Measurements from ENCODE around the gene CUL7. TPM values are rescaled to one million over a fixed set of nuclear protein-coding genes. Genes with fewer than 3 reads are reported as not detected.

CUL7 gene
- total RNA-seq, 1 experiment from 2014 or later: 23.5 TPM

DNA sequence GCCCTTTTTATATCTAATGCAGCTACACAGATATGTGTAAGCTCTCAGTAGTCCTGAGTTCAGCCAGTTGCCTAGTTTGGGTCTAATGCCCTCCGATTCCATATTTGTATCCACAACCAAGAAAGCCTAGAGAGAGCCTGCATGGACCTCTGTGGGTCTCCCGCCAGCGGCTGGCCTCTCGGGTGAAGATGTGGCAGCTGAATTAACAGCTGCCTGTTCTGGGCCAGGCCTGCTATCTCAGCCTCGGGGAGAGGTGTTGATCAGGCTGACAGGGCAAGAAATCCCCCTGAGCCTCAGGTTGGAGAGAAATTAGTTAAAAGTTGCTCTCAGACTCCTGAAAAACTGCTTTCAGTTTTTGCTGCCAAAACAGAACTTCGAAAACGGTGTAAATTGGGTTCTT is 42.3 kb upstream of the CUL7 start:
- Histone ChIP-seq H2AFZ (ENCODE audit: low read length) (no peak overlapping the region), H3K27ac (ENCODE audit: insufficient read length, low read depth, low read length) (no peak overlapping the region), H3K23ac (ENCODE audit: insufficient read length, low read depth, low read length) (no peak overlapping the region), H4K20me1 (ENCODE audit: control insufficient read depth, insufficient read depth, insufficient read length) (no peaks in the 10 kb centered on the region), H3K18ac (ENCODE audit: insufficient read length, low read depth, low read length) (no peak overlapping the region), H4K8ac (replicated peaks; ENCODE audit: insufficient read length, low read depth, low read length) (no peak overlapping the region), H2BK120ac (ENCODE audit: low read depth, low read length, poor library complexity, severe bottlenecking) (no peak overlapping the region), H3K27me3 (ENCODE audit: insufficient read depth, low read length) (no peaks in the 10 kb centered on the region), H3K79me1 (ENCODE audit: insufficient read depth, low read depth, low read length, poor library complexity, severe bottlenecking) (no peaks in the 10 kb centered on the region), H4K91ac (ENCODE audit: insufficient read length, low read depth, low read length) (no peak overlapping the region), H3K79me2 (ENCODE audit: insufficient read depth, low read length) (peaks cover 9% of the 10 kb centered on the region; the same call in 1 of the 2 replicates), H3K9ac (ENCODE audit: extremely low read depth, insufficient read length, low read length) (no peak overlapping the region), H3K56ac (ENCODE audit: insufficient read length, low read depth, low read length) (no peak overlapping the region), H2BK20ac (ENCODE audit: low read depth, low read length, poor library complexity, severe bottlenecking) (no peak overlapping the region), H2BK5ac (ENCODE audit: insufficient read length, low read length) (no peak overlapping the region), H2AK5ac (ENCODE audit: insufficient read length, low read length) (no peak overlapping the region), H3K4me2 (ENCODE audit: insufficient read depth, insufficient read length, low read length) (no peak overlapping the region), H4K5ac (ENCODE audit: insufficient read length, low read depth, low read length) (no peak overlapping the region), H3K14ac (ENCODE audit: insufficient read depth, low read length) (no peak overlapping the region), H3K9me3 (ENCODE audit: control insufficient read depth, low read depth, low read length) (no peaks in the 10 kb centered on the region), H3K4me1 (ENCODE audit: insufficient read depth, low read length) (peaks cover 17% of the 10 kb centered on the region), H3T11ph (ENCODE audit: low read length) (no peak overlapping the region), H2BK12ac (ENCODE audit: insufficient read length, low read depth, low read length) (no peak overlapping the region), H3K23me2 (ENCODE audit: insufficient read length, low read depth, low read length, poor library complexity, severe bottlenecking) (no peaks in the 10 kb centered on the region), H3K4ac (ENCODE audit: low read depth, low read length) (no peak overlapping the region), H2BK15ac (ENCODE audit: low read depth, low read length) (no peak overlapping the region)
- TF ChIP-seq, protein P1, sequence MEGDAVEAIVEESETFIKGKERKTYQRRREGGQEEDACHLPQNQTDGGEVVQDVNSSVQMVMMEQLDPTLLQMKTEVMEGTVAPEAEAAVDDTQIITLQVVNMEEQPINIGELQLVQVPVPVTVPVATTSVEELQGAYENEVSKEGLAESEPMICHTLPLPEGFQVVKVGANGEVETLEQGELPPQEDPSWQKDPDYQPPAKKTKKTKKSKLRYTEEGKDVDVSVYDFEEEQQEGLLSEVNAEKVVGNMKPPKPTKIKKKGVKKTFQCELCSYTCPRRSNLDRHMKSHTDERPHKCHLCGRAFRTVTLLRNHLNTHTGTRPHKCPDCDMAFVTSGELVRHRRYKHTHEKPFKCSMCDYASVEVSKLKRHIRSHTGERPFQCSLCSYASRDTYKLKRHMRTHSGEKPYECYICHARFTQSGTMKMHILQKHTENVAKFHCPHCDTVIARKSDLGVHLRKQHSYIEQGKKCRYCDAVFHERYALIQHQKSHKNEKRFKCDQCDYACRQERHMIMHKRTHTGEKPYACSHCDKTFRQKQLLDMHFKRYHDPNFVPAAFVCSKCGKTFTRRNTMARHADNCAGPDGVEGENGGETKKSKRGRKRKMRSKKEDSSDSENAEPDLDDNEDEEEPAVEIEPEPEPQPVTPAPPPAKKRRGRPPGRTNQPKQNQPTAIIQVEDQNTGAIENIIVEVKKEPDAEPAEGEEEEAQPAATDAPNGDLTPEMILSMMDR (conservative IDR thresholded peaks at IDR 0.05): no peak
- Mint-ChIP-seq H3K9me3 (no peaks in the 10 kb centered on the region), H3K4me3 (no peak overlapping the region; a peak in 1 of 5 replicates), H3K4me1 (peaks cover 52 to 59% of the 10 kb centered on the region in 2 experiments), H3K27me3 (ENCODE audit: low read depth) (no peaks in the 10 kb centered on the region), H3K27ac (peak overlapping the region; percentile 77 to 96 (median 92)), H3K36me3 (ENCODE audit: insufficient read depth in 1 of 3, low read depth in 3 of 3) (no peaks in the 10 kb centered on the region)
- WGBS (ENCODE audit: extremely low coverage, insufficient read length, low lambda C conversion rate): no CpG with 5 or more reads among the region's 7 CpGs
- DNase-seq: peak; percentile 29

All from H9 (cell line).